Heart left ventricle (tissue), 13 donors: Measurements from ENCODE around the gene DIAPH3.

Experiments
- POLR2A ChIP-seq, 2 donors: fragments of 450-650 bp; IDR thresholded peaks; one replicate each; pipeline ENCODE4 v1.6.1; 2017; ENCODE audit warnings: antibody characterized with exemption in 2 of 2, mild to moderate bottlenecking in 2 of 2, moderate library complexity in 2 of 2
- TF ChIP-seq, protein P1 (sequence below), 12 donors: fragments of 200-600 bp; sonication (generic) in 4 of 12; IDR thresholded peaks; one replicate each; pipeline versions ENCODE4 v1.5.0 to v1.8.0; 2018 to 2022; ENCODE audit warnings: antibody characterized with exemption in 12 of 12, mild to moderate bottlenecking in 5 of 12
- donor health status: ischemic (EF 13 %, LVEDD 7.1; RV severe dilation, severe dysfunction).
- donor health status: DM: no; HTN: yes; CAD: no.
- donor health status: DM: no; HTN: no; CAD: no.
- donor health status: ischemic (EF 25% LVEDD 6.9; RV normal size, moderate dysfunction).
- donor health status: ischemic (EF 25% LVEDD 5.7; RV mildly dilated, moderate dysfunction).
- donor health status: ischemic (EF 35%, LVEDD 5.7; RV mildly dilated, moderate dysfunction).
- donor health status: nonischemic (EF 11% LVEDD 7.7; RV severe dilation, severe dysfunction).
- donor health status: DM: yes; HTN: yes; CAD: no.
- donor health status: PGD.
- donor health status: ischemic (EF 29% LVEDD 5.4; RV normal size, mild dysfunction).
- donor health status: nonischemic (EF 23%, LVEDD 6.1; RV moderate dilation, normal function).

DNA sequence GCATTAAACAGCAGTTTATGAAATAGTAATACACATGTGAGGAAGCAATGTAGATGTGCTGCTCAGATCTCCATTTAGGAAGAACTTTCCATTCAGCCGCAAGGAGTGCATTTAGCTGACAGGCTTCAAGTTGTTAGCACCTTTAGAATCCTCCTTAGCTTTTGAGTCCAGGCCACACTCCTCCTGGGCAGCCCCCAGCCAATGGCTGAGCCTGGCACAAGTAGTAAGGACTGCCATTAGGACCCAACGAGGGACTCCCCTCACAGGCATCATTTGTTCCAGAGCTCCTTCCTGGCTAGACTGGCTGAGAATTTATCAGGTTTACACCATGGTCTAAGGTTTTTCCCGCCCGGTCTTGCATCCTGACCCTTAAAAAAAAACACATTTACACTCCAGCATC, 201.4 kb downstream of the DIAPH3 start:
- TF ChIP-seq, protein P1, sequence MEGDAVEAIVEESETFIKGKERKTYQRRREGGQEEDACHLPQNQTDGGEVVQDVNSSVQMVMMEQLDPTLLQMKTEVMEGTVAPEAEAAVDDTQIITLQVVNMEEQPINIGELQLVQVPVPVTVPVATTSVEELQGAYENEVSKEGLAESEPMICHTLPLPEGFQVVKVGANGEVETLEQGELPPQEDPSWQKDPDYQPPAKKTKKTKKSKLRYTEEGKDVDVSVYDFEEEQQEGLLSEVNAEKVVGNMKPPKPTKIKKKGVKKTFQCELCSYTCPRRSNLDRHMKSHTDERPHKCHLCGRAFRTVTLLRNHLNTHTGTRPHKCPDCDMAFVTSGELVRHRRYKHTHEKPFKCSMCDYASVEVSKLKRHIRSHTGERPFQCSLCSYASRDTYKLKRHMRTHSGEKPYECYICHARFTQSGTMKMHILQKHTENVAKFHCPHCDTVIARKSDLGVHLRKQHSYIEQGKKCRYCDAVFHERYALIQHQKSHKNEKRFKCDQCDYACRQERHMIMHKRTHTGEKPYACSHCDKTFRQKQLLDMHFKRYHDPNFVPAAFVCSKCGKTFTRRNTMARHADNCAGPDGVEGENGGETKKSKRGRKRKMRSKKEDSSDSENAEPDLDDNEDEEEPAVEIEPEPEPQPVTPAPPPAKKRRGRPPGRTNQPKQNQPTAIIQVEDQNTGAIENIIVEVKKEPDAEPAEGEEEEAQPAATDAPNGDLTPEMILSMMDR (IDR thresholded peaks at IDR 0.05), result no peak
- TF ChIP-seq POLR2A (IDR thresholded peaks at IDR 0.05), result no peak
